ENCODE data around the gene HS3ST4. TPM values are rescaled to one million over a fixed set of nuclear protein-coding genes. Genes with fewer than 3 reads are reported as not detected.

Gene HS3ST4
- total RNA-seq, 2 donors from 2014 or later = not detected

GRCh38 chr16:25835126-25835525 is 143.4 kb downstream of the HS3ST4 start:
- no peak for ATAC-seq (ENCODE audit: insufficient number of reproducible peaks, low FRiP score, low read depth)
- H3K9me3 ChIP-seq = no peaks in the 10 kb centered on the region
- no peak overlapping the region for H3K4me3 ChIP-seq
- no peak for TF ChIP-seq CTCF (IDR thresholded peaks at IDR 0.05)
- H3K27me3 ChIP-seq (replicated peaks; ENCODE audit: insufficient read depth) = no peaks in the 10 kb centered on the region
- no peaks in the 10 kb centered on the region for H3K36me3 ChIP-seq
- no peak overlapping the region for H3K27ac ChIP-seq
- no peaks in the 10 kb centered on the region for H3K4me1 ChIP-seq (ENCODE audit: control insufficient read depth in 1 of 2, low read depth in 2 of 2)
- DNase-seq (ENCODE audit: low spot score) = no peak

- Histone ChIP-seq H3K9me3 (no peaks in the 10 kb centered on the region), H3K4me1 (ENCODE audit: control insufficient read depth in 1 of 2, low read depth in 2 of 2) (no peaks in the 10 kb centered on the region), H3K27me3 (replicated peaks; ENCODE audit: insufficient read depth) (no peaks in the 10 kb centered on the region), H3K36me3 (no peaks in the 10 kb centered on the region), H3K4me3 (no peak overlapping the region), H3K27ac (no peak overlapping the region)
- TF ChIP-seq CTCF (IDR thresholded peaks at IDR 0.05) = peak; percentile 52
- no peak for DNase-seq (ENCODE audit: low spot score)
- no peak for ATAC-seq (ENCODE audit: insufficient number of reproducible peaks, low FRiP score, low read depth)
These were observed 147.0 kb downstream of the HS3ST4 start for GRCh38 chr16:25838724-25839186.

GRCh38 chr16:25841761-25842160 is 150.0 kb downstream of the HS3ST4 start:
- no peak for DNase-seq (ENCODE audit: low spot score)
- Histone ChIP-seq H3K27ac (no peak overlapping the region), H3K27me3 (replicated peaks; ENCODE audit: insufficient read depth) (no peaks in the 10 kb centered on the region), H3K9me3 (no peaks in the 10 kb centered on the region), H3K4me3 (no peak overlapping the region), H3K36me3 (no peaks in the 10 kb centered on the region), H3K4me1 (ENCODE audit: control insufficient read depth in 1 of 2, low read depth in 2 of 2) (no peaks in the 10 kb centered on the region)
- no peak for TF ChIP-seq CTCF (IDR thresholded peaks at IDR 0.05)
- ATAC-seq (ENCODE audit: insufficient number of reproducible peaks, low FRiP score, low read depth) = no peak

- H3K9me3 ChIP-seq = no peaks in the 10 kb centered on the region
- no peaks in the 10 kb centered on the region for H3K27me3 ChIP-seq (replicated peaks; ENCODE audit: insufficient read depth)
- no peaks in the 10 kb centered on the region for H3K36me3 ChIP-seq
- H3K27ac ChIP-seq = no peak overlapping the region
- TF ChIP-seq CTCF (IDR thresholded peaks at IDR 0.05) = no peak
- no peak for DNase-seq (ENCODE audit: low spot score)
- H3K4me3 ChIP-seq = no peak overlapping the region
- no peaks in the 10 kb centered on the region for H3K4me1 ChIP-seq (ENCODE audit: control insufficient read depth in 1 of 2, low read depth in 2 of 2)
- ATAC-seq (ENCODE audit: insufficient number of reproducible peaks, low FRiP score, low read depth) = no peak
These were observed 154.1 kb downstream of the HS3ST4 start for GRCh38 chr16:25845901-25846300.

- Histone ChIP-seq H3K4me1 (ENCODE audit: control insufficient read depth in 1 of 2, low read depth in 2 of 2) (no peaks in the 10 kb centered on the region), H3K36me3 (no peaks in the 10 kb centered on the region), H3K27me3 (replicated peaks; ENCODE audit: insufficient read depth) (no peaks in the 10 kb centered on the region), H3K9me3 (no peaks in the 10 kb centered on the region), H3K4me3 (no peak overlapping the region), H3K27ac (no peak overlapping the region)
- no peak for TF ChIP-seq CTCF (IDR thresholded peaks at IDR 0.05)
- ATAC-seq (ENCODE audit: insufficient number of reproducible peaks, low FRiP score, low read depth) = no peak
- no peak for DNase-seq (ENCODE audit: low spot score)
These were observed 162.4 kb downstream of the HS3ST4 start for GRCh38 chr16:25854141-25854540.

Data from thoracic aorta (tissue), 2 donors.